Endothelial cell of umbilical vein (primary cell): Measurements from ENCODE around the gene SYT7. TPM values are rescaled to one million over a fixed set of nuclear protein-coding genes. Genes with fewer than 3 reads are reported as not detected.

ENCODE experiments used
- Bru-seq: library from RNA; stranded (reverse); fragments of 400-500 nt; gene quantifications from one replicate; lab custom pipeline; 2021; lab: Mats Ljungman, UMichigan
- BruChase-seq, 2 experiments: library from RNA; stranded (reverse); fragments of 400-500 nt; gene quantifications; one replicate each; lab custom pipeline; 2021; lab: Mats Ljungman, UMichigan
- BruUV-seq: library from RNA; stranded (reverse); fragments of 400-500 nt; replicated peaks from 2 replicates; lab custom pipeline; 2021; lab: Mats Ljungman, UMichigan
- CTCF ChIA-PET: fragments of 300-600, 350-600 bp; sonication (Branson Sonifier 250); formaldehyde crosslinking; loops from one replicate; lab custom pipeline; 2021; ENCODE audit warnings: antibody characterized with exemption, inconsistent platforms; lab: Charles Lee
- POLR2A ChIA-PET: fragments of 300-600, 350-600 bp; sonication (Branson Sonifier 250); formaldehyde crosslinking; loops from one replicate; lab custom pipeline; 2021; ENCODE audit warnings: antibody characterized with exemption, inconsistent platforms; lab: Charles Lee
- DNase-seq: peaks from one replicate; pipeline ENCODE4 v3.0.0-alpha.2; 2011; ENCODE audit warnings: low read depth, low spot score
- FAIRE-seq: peaks from 2 replicates; lab custom pipeline; 2011; peaks lifted over from hg19 to GRCh38; lab: Jason Lieb, UNC
- H2AFZ ChIP-seq: 2 replicates; pipeline ENCODE4 v1.6.0; 2012; ENCODE audit warnings: low read depth, low read length, control low read depth, inconsistent platforms
- H3K27ac ChIP-seq: 2 replicates; pipeline ENCODE4 v1.5.1; 2011; ENCODE audit warnings: low read depth, mild to moderate bottlenecking, control low read depth, low read length, moderate library complexity; ENCODE audit not compliant: insufficient read depth
- H3K27me3 ChIP-seq, 2 experiments: 2 replicates each; pipeline versions ENCODE4 v1.6.0 to v1.6.1; 2011; ENCODE audit warnings: low read length in 2 of 2, mixed read lengths in 1 of 2; ENCODE audit not compliant: control insufficient read depth in 2 of 2, insufficient read depth in 2 of 2
- H3K36me3 ChIP-seq, 2 experiments: 2 replicates in 1 of 2; 3 replicates in 1 of 2; pipeline ENCODE4 v1.5.1; 2011; ENCODE audit warnings: low read length in 2 of 2, mild to moderate bottlenecking in 1 of 2, moderate library complexity in 1 of 2; ENCODE audit not compliant: control insufficient read depth in 2 of 2, insufficient read depth in 2 of 2; ENCODE audit errors: extremely low read depth in 1 of 2
- H3K4me1 ChIP-seq: 3 replicates; pipeline ENCODE4 v1.5.1; 2011; ENCODE audit warnings: mild to moderate bottlenecking, low read length; ENCODE audit not compliant: control insufficient read depth, insufficient read depth; ENCODE audit errors: extremely low read depth
- H3K4me2 ChIP-seq: 2 replicates; pipeline ENCODE4 v1.6.1; 2011; ENCODE audit warnings: low read length, control low read depth, mixed read lengths; ENCODE audit not compliant: insufficient read depth
- H3K4me3 ChIP-seq, 3 experiments: fragments of 200-600 bp in 1 of 3; sonication (generic), shearing (Covaris generic) in 1 of 3; replicated peaks in 1 of 3; 2 replicates each; pipeline ENCODE4 v1.5.1; 2011 to 2016; ENCODE audit warnings: control low read depth in 3 of 3, low read length in 3 of 3, mild to moderate bottlenecking in 2 of 3, inconsistent platforms in 1 of 3, low read depth in 1 of 3, moderate library complexity in 1 of 3; ENCODE audit not compliant: insufficient read depth in 1 of 3
- H3K79me2 ChIP-seq: 2 replicates; pipeline ENCODE4 v1.6.0; 2012; ENCODE audit warnings: low read length, inconsistent platforms; ENCODE audit not compliant: control insufficient read depth, insufficient read depth
- H3K9ac ChIP-seq: replicated peaks from 2 replicates; pipeline ENCODE3; 2011; ENCODE audit warnings: low read length, control low read depth; ENCODE audit not compliant: insufficient read depth; ENCODE audit errors: extremely low read depth
- H3K9me1 ChIP-seq: replicated peaks from 3 replicates; pipeline ENCODE4 v1.6.0; 2011; ENCODE audit warnings: mild to moderate bottlenecking, low read length; ENCODE audit not compliant: control insufficient read depth, insufficient read depth; ENCODE audit errors: extremely low read depth
- H3K9me3 ChIP-seq: replicated peaks from 2 replicates; pipeline ENCODE4 v1.5.1; 2012; ENCODE audit warnings: low read length, inconsistent platforms; ENCODE audit not compliant: control insufficient read depth, insufficient read depth
- H4K20me1 ChIP-seq: replicated peaks from 2 replicates; pipeline ENCODE3; 2011; ENCODE audit warnings: mild to moderate bottlenecking, low read length; ENCODE audit not compliant: control insufficient read depth, insufficient read depth; ENCODE audit errors: extremely low read depth
- JUN ChIP-seq: IDR thresholded peaks from 2 replicates; pipeline ENCODE4 v1.6.1; 2011; ENCODE audit warnings: borderline replicate concordance, low read depth; ENCODE audit not compliant: insufficient read length, insufficient read depth
- MYC ChIP-seq: IDR thresholded peaks from one replicate; pipeline ENCODE4 v1.6.1; 2011; ENCODE audit warnings: mild to moderate bottlenecking, low read depth, low read length
- POLR2AphosphoS5 ChIP-seq: IDR thresholded peaks from 2 replicates; pipeline ENCODE4 v1.6.1; 2012; ENCODE audit warnings: low read depth, mild to moderate bottlenecking, control low read depth, low read length, moderate library complexity; ENCODE audit not compliant: insufficient read depth
- dilution Hi-C: fragments of 300-500 bp; cut with MboI; formaldehyde crosslinking; loops from one replicate; pipeline ENCODE4 v1.15.0; 2019; ENCODE audit warnings: low sequenced_read_pairs; ENCODE audit not compliant: extremely low pct_ligation_motif_present
- intact Hi-C: fragments of 100-400 bp; cut with micrococcal nuclease; formaldehyde crosslinking; loops from one replicate; pipeline ENCODE4 v1.10.0; 2022
- long read RNA-seq: library from polyadenylated mRNA; stranded (forward); transcript quantifications from one replicate; pipeline ENCODE4 v2.0.0, GENCODE V29; 2021
- polyA minus RNA-seq, 3 experiments: library from RNA; depleted of rRNA, polyadenylated mRNA; stranded (reverse); fragments of >200 nt; gene quantifications; 1 replicate in 1 of 3; 2 replicates in 2 of 3; pipeline ENCODE4 v1.2.3, GENCODE V29; 2011
- polyA plus RNA-seq, 4 experiments: library from polyadenylated mRNA; depleted of rRNA in 3 of 4; stranded (reverse) in 3 of 4; unstranded in 1 of 4; fragments of >200 nt; gene quantifications; 2 replicates each; pipeline versions ENCODE4 v1.2.1 to v1.2.3, GENCODE V29; 2011 to 2012; ENCODE audit warnings: missing spikeins in 1 of 4
- total RNA-seq: library from RNA; stranded (reverse); gene quantifications from 2 replicates; pipeline ENCODE4 v1.2.3, GENCODE V29; 2021
- TF ChIP-seq, protein P1 (sequence below), 2 donors: IDR thresholded peaks; 1 replicate in 1 of 2; 2 replicates in 1 of 2; pipeline ENCODE4 v1.5.1; 2011; ENCODE audit warnings: low read length in 2 of 2, mild to moderate bottlenecking in 2 of 2, moderate library complexity in 2 of 2, control low read depth in 1 of 2, inconsistent platforms in 1 of 2, low read depth in 1 of 2; ENCODE audit not compliant: insufficient read depth in 1 of 2; ENCODE audit errors: extremely low read depth in 1 of 2
- TF ChIP-seq, protein P2 (sequence below): IDR thresholded peaks from 2 replicates; pipeline ENCODE4 v1.6.1; 2011; ENCODE audit not compliant: insufficient read depth, insufficient read length

Gene SYT7, protein sequence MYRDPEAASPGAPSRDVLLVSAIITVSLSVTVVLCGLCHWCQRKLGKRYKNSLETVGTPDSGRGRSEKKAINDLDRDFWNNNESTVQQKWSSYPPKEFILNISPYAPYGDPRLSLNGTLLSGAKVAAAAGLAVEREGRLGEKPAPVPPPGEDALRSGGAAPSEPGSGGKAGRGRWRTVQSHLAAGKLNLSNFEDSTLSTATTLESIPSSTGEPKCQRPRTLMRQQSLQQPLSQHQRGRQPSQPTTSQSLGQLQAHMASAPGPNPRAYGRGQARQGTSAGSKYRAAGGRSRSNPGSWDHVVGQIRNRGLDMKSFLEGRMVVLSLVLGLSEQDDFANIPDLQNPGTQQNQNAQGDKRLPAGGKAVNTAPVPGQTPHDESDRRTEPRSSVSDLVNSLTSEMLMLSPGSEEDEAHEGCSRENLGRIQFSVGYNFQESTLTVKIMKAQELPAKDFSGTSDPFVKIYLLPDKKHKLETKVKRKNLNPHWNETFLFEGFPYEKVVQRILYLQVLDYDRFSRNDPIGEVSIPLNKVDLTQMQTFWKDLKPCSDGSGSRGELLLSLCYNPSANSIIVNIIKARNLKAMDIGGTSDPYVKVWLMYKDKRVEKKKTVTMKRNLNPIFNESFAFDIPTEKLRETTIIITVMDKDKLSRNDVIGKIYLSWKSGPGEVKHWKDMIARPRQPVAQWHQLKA
- total RNA-seq (0.55 and 0.78 TPM in 2 replicates), polyA plus RNA-seq (0.08 and 0.13 TPM in 2 replicates), polyA minus RNA-seq (0.13 and 0.36 TPM in 2 replicates), Bru-seq, nascent RNA (percentile 11 among the genes with signal in this experiment), BruChase-seq, experiment 1, labeled RNA remaining after a 6-hour chase (percentile 18 among the genes with signal in this experiment), BruChase-seq, experiment 2, labeled RNA remaining after a 2-hour chase (percentile 12 among the genes with signal in this experiment)
- 0.12 and 0.20 TPM in 2 replicates for polyA plus RNA-seq (2011; cell fraction: cytosol; rRNA removed)
- polyA plus RNA-seq (2011; cell fraction: nucleus; rRNA removed), result 0.11 and 0.21 TPM in 2 replicates
- polyA plus RNA-seq (2012), result 0.12 and 0.26 TPM in 2 replicates
- 1.8 TPM for polyA minus RNA-seq (2011; cell fraction: cytosol; rRNA and poly(A)+ RNA removed)
- 0.10 and 0.24 TPM in 2 replicates for polyA minus RNA-seq (2011; cell fraction: nucleus; rRNA and poly(A)+ RNA removed)
- long read RNA-seq, partial matches to known transcripts, result 0 of 3 reads
- long read RNA-seq, other reads (novel, unspliced or antisense), result 3 of 3 reads

DNA sequence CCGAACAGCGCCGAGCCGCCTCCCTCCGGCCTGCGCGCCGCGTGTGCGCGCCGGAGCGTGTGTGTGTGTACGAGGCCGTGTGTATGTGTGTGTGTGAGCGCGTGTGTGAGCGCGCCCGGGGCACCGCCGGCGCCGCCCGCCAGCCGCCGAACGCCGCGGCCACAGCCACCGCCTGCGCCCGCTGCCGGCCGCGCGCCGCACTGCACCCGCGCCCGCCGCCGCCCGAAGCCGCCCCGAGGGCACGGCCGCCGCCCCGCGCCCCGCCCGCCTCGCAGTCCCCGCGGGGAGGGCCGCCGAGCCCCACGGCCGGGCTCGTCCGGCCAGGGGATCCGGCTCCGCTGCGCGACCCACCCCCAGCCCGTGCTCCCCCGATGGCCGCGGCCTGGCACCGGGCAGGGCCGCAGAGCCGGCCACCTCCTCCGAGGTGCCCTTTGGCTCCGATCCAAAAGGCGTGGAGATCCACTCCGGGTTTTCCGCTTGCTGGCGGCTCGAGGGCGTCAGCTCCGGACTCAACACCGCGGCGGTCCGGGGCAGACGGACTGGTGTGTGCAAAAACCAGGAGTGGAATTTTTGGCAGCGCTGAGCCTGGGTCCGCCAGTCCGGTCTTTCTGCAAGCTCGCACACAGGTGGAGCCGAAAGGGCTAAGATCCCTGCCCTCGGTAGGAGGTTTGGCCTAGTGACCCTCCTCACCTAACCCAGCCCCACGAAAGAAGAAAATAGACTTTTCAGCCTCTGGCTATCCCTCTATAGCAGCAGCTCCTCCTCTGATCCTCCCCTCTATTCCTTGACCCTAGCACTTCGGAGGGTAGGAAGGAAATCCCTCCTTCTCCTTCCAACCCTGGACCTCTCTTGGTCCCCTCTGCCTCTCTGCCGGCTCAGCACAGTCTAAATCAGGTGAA lies at the start of gene SYT7:
TSS of gene SYT7 (minus strand) at position 47 of the 899 bp plus-strand sequence. CDS start 256 bp downstream, outside the sequence.
- no TSS peak for BruUV-seq
- DNase-seq (peak; percentile 94), FAIRE-seq (peak; percentile 96)
- Histone ChIP-seq H3K9me1 (no peaks in the 10 kb centered on the region), H3K9me3 (no peaks in the 10 kb centered on the region), H4K20me1 (no peaks in the 10 kb centered on the region), H3K27me3 (peaks cover 25 to 32% of the 10 kb centered on the region in 2 experiments), H3K27ac (no peak within 1 kb of the TSS), H3K9ac (no peak within 1 kb of the TSS), H2AFZ (peak within 1 kb of the TSS; percentile 81), H3K79me2 (no peaks in the 10 kb centered on the region), H3K4me2 (peak within 1 kb of the TSS; percentile 14), H3K4me3 (peak within 1 kb of the TSS in 1 of 3 experiments; percentile 22), H3K4me1 (no peaks in the 10 kb centered on the region), H3K36me3 (no peaks in the 10 kb centered on the region)
- TF ChIP-seq, protein P1, sequence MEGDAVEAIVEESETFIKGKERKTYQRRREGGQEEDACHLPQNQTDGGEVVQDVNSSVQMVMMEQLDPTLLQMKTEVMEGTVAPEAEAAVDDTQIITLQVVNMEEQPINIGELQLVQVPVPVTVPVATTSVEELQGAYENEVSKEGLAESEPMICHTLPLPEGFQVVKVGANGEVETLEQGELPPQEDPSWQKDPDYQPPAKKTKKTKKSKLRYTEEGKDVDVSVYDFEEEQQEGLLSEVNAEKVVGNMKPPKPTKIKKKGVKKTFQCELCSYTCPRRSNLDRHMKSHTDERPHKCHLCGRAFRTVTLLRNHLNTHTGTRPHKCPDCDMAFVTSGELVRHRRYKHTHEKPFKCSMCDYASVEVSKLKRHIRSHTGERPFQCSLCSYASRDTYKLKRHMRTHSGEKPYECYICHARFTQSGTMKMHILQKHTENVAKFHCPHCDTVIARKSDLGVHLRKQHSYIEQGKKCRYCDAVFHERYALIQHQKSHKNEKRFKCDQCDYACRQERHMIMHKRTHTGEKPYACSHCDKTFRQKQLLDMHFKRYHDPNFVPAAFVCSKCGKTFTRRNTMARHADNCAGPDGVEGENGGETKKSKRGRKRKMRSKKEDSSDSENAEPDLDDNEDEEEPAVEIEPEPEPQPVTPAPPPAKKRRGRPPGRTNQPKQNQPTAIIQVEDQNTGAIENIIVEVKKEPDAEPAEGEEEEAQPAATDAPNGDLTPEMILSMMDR (IDR thresholded peaks at IDR 0.05; ENCODE audit: extremely low read depth in 1 of 2, insufficient read depth in 1 of 2, low read depth in 1 of 2, low read length in 2 of 2), result peak in 1 of 2 donors; percentile 21
- TF ChIP-seq, protein P2, sequence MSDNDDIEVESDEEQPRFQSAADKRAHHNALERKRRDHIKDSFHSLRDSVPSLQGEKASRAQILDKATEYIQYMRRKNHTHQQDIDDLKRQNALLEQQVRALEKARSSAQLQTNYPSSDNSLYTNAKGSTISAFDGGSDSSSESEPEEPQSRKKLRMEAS, result no peak
- TF ChIP-seq MYC (no peak), JUN (no peak), POLR2AphosphoS5 (no peak)
- dilution Hi-C loops, result no loop called here
- ChIA-PET POLR2A (no interaction called here), CTCF (interaction anchor here (0.6 to 1.1 kb wide), 13 partner anchors 9 to 152 kb away, joined by 3 to 6 read pairs (median 4); partner anchors contain the start of gene LRRC10B)
- intact Hi-C loops, result loop anchor here (1.0 to 5.0 kb wide), 3 partner anchors 10 to 101 kb away; partner anchors contain the start of gene DAGLA
